ENCODE data around the gene MYL6B.

Gene MYL6B

DNA sequence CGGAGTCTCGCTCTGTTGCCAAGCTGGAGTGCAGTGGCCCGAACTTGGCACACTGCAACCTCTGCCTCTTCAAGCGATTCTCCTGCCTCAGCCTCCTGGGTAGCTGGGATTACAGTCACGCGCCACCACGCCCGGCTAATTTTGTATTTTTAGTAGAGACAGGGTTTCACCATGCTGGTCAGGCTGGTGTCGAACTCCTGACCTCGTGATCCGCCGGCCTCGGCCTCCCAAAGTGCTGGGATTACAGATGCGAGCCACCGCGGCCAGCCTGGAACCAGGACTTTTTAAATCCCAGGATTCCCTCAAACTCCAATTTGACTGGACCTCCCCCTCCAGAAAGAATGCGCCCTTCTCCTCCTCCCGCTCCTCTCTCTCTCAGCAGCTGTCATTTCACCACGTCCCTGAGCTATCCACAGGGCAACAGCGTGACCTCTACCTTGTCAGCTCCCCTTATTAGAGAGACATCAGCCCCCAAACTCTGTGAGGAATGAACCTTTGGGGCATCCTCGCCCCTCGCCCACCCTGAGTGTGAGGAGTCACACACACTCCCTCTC, 22.4 kb upstream of the MYL6B start:
- peak overlapping the region; percentile 88 for H3K4me3 ChIP-seq
- no peaks in the 10 kb centered on the region; the same call in 1 of the 2 replicates for H4K20me1 ChIP-seq
- H3K27ac ChIP-seq = peak overlapping the region; percentile 85
- TF ChIP-seq Cebpa-rat (IDR thresholded peaks at IDR 0.05) = no peak
- no peaks in the 10 kb centered on the region for H3K9me3 ChIP-seq
- H3K4me1 ChIP-seq = peaks cover 56% of the 10 kb centered on the region
- H3K9ac ChIP-seq = peak overlapping the region; percentile 88
- H3K4me2 ChIP-seq = peak overlapping the region; percentile 98
- H3K27me3 ChIP-seq = no peaks in the 10 kb centered on the region
- H3K36me3 ChIP-seq = peaks cover 53% of the 10 kb centered on the region

DNA sequence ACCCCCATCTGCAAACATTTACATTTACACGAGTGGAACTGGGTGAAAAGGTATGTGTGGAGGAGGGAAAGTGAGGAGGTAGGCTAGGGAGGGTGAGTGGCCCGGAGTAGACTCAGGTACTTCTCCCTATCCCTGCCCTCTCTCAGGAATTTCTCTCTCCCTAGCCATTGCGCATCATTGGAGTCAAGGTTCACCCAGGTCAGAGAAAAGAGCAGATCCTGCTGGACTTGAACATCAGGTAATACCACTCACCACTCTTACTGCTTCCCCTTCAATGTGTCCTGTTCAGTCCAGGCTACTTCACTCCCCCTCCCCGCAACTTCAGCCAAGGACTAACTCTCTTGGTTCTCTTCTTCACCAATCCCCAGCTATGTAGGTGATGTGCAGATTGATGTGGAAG, 21.5 kb upstream of the MYL6B start:
- no peaks in the 10 kb centered on the region; the same call in 1 of the 2 replicates for H4K20me1 ChIP-seq
- H3K9me3 ChIP-seq = no peaks in the 10 kb centered on the region
- H3K4me3 ChIP-seq = no peak overlapping the region
- peak overlapping the region; percentile 88 for H3K9ac ChIP-seq
- H3K27ac ChIP-seq = peak overlapping the region; percentile 85; the same call in 1 of the 2 replicates
- H3K4me2 ChIP-seq = peak overlapping the region; percentile 98
- no peak for TF ChIP-seq Cebpa-rat (IDR thresholded peaks at IDR 0.05)
- H3K27me3 ChIP-seq = no peaks in the 10 kb centered on the region
- peaks cover 58% of the 10 kb centered on the region for H3K36me3 ChIP-seq
- H3K4me1 ChIP-seq = peaks cover 47% of the 10 kb centered on the region

DNA sequence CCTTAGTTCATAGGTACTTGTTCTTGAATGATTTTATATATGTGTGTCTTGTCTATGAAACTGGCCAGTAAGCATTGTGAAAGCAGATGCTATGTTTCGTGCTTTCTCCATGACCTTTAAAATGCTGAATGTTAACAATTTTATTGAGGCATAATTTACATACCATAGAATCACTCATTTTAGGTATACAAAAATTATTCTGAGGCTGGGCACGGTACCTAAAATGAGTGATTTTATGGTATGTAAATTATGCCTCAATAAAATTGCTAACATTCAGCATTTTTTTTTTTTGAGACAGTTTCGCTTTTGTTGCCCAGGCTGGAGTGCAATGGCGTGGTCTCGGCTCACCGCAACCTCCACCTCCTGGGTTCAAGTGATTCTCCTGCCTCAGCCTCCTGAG, 17.5 kb upstream of the MYL6B start:
- Histone ChIP-seq H3K4me2 (no peak overlapping the region), H4K20me1 (no peaks in the 10 kb centered on the region; the same call in 1 of the 2 replicates), H3K9me3 (no peaks in the 10 kb centered on the region), H3K27me3 (no peaks in the 10 kb centered on the region), H3K4me3 (no peak overlapping the region), H3K36me3 (peaks cover 98% of the 10 kb centered on the region), H3K9ac (no peak overlapping the region), H3K27ac (no peak overlapping the region), H3K4me1 (peaks cover 24% of the 10 kb centered on the region)
- no peak for TF ChIP-seq Cebpa-rat (IDR thresholded peaks at IDR 0.05)

DNA sequence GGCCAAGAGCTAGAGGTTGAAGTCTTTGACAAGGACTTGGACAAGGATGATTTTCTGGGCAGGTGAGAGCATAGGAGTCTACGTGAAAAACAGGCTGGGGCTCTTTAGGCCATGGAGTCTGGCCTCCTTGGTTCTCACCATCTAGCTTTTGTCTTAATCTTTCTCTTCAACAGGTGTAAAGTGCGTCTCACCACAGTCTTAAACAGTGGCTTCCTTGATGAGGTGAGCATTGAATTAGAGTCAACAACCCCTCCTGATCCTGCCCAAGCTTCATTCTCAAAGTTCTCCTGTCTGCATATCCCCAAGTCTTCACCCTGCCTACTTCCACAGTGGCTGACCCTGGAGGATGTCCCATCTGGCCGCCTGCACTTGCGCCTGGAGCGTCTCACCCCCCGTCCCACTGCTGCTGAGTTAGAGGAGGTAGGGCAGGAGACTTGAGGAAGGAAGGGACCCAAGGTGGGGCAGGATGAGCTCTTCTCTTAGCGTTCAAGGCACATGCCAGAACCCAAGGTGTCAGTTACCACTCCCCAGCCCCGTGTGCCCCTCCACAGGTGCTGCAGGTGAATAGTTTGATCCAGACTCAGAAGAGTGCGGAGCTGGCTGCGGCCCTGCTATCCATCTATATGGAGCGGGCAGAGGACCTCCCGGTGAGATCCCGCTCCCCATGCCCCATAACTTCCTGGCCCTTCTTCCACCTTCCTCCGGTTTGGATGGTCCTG, 14.4 kb upstream of the MYL6B start:
- no peak for TF ChIP-seq Cebpa-rat (IDR thresholded peaks at IDR 0.05)
- Histone ChIP-seq H3K9ac (no peak overlapping the region), H3K27me3 (no peaks in the 10 kb centered on the region), H3K9me3 (no peaks in the 10 kb centered on the region), H3K36me3 (peaks cover 100% of the 10 kb centered on the region), H3K4me3 (no peak overlapping the region), H3K27ac (no peak overlapping the region), H3K4me1 (no peaks in the 10 kb centered on the region), H3K4me2 (no peak overlapping the region), H4K20me1 (no peaks in the 10 kb centered on the region)

DNA sequence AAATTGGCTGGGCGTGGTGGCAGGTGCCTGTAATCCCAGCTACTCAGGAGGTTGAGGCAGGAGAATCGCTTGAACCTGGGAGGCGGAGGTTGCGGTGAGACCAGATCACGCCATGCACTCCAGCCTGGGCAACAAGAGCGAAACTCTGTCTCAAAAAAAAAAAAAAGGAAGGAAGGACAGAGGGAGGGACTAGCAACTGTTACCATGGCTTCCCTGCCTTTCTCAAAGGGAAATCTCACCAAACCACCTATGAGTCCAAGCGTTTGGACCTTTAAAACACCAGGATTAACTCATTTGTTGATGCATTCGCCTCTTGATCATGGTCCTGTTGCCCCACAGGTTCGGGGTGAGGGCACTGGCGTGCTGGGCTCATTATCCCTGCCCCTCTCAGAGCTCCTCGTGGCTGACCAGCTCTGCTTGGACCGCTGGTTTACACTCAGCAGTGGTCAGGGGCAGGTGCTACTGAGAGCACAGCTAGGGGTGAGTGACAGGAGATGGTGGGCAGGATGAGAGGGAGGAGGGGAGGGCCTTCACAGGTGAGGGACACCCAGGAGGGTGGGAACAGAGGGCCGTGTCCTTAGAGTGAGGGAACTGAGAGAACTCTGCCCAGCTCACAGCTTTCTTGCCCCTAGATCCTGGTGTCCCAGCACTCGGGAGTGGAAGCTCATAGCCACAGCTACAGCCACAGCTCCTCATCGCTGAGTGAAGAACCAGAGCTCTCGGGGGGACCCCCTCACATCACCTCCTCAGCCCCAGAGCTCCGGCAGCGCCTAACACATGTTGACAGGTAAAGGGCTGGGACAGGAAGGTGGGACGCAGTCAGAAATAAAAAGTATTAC, 10.2 kb upstream of the MYL6B start:
- H3K36me3 ChIP-seq = peaks cover 86% of the 10 kb centered on the region
- TF ChIP-seq Cebpa-rat (IDR thresholded peaks at IDR 0.05) = no peak
- H3K27me3 ChIP-seq = no peaks in the 10 kb centered on the region
- H3K27ac ChIP-seq = no peak overlapping the region
- no peaks in the 10 kb centered on the region for H4K20me1 ChIP-seq
- H3K4me3 ChIP-seq = no peak overlapping the region
- H3K9me3 ChIP-seq = no peaks in the 10 kb centered on the region
- no peak overlapping the region for H3K9ac ChIP-seq
- H3K4me1 ChIP-seq = no peaks in the 10 kb centered on the region
- H3K4me2 ChIP-seq = no peak overlapping the region

DNA sequence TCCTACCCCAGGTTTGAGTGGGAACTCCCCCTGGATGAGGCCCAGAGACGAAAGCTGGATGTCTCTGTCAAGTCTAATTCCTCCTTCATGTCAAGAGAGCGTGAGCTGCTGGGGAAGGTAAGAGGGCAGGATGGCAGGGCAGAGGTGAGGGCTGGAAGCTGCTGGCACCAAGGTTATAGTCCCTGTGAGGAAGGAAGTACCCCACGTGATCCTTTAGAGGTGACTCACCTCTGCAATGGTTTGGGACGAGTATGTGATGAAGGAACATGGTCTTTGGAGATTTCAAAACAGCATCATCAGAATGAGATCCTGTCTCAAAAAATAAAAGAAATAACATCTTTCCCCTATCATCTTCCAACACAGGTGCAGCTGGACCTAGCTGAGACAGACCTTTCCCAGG, 9.2 kb upstream of the MYL6B start:
- no peak overlapping the region for H3K27ac ChIP-seq
- H3K4me2 ChIP-seq = no peak overlapping the region
- H3K9ac ChIP-seq = no peak overlapping the region
- H3K9me3 ChIP-seq = no peaks in the 10 kb centered on the region
- peaks cover 75% of the 10 kb centered on the region for H3K36me3 ChIP-seq
- no peaks in the 10 kb centered on the region for H3K4me1 ChIP-seq
- H4K20me1 ChIP-seq = no peaks in the 10 kb centered on the region
- no peak for TF ChIP-seq Cebpa-rat (IDR thresholded peaks at IDR 0.05)
- H3K27me3 ChIP-seq = no peaks in the 10 kb centered on the region
- no peak overlapping the region for H3K4me3 ChIP-seq

DNA sequence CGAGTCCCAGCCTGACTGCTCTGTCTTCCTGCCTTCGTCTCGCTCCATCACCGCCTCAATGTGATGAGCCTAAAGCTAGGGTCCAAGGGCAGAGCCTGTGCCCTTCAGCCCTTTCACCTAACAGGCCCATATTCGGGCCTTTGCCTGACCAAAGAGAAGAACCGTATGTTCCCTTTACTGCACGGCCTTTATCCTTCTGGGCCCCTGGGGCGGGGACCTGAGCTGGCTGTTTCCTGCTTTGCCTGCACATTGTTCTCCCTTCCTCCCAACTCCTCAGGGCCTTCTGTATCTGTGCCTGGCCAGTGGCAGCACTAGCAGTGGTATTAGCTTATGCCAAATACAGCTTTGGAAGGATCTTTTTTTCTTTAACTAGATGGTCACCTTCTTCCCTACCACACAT, 8.5 kb upstream of the MYL6B start:
- H3K27ac ChIP-seq = no peak overlapping the region
- no peak overlapping the region for H3K4me2 ChIP-seq
- no peaks in the 10 kb centered on the region for H3K4me1 ChIP-seq
- no peaks in the 10 kb centered on the region for H3K27me3 ChIP-seq
- H3K9me3 ChIP-seq = no peaks in the 10 kb centered on the region
- H3K36me3 ChIP-seq = peaks cover 68% of the 10 kb centered on the region
- H3K9ac ChIP-seq = 0 out of 2 replicates have a peak overlapping the region, but pooled peaks have one; percentile 21
- H3K4me3 ChIP-seq = no peak overlapping the region
- no peaks in the 10 kb centered on the region for H4K20me1 ChIP-seq
- no peak for TF ChIP-seq Cebpa-rat (IDR thresholded peaks at IDR 0.05)

DNA sequence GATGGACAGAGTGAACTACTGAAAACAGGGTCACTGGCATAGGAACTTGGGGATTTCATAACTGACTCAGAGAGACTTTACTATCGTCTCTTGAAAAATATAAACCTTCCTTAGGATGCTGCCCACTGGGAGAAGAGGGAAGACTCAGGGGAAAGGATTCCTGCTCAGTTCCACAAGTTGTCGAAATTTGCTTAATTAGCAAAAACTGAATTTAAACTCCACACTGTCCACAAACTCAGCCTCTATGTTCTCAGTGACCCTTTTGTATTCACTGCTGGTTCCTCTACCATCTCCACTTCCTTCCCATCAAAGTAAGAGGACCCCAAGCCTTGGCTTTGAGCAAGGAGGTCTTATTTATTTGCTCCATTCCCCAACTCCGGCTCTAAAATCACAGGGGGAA, 7.2 kb upstream of the MYL6B start:
- Histone ChIP-seq H3K9ac (no peak overlapping the region), H3K4me3 (no peak overlapping the region), H3K27ac (no peak overlapping the region), H3K27me3 (no peaks in the 10 kb centered on the region), H3K9me3 (no peaks in the 10 kb centered on the region), H3K4me2 (no peak overlapping the region), H3K36me3 (peaks cover 61% of the 10 kb centered on the region), H3K4me1 (no peaks in the 10 kb centered on the region), H4K20me1 (no peaks in the 10 kb centered on the region)
- no peak for TF ChIP-seq Cebpa-rat (IDR thresholded peaks at IDR 0.05)

DNA sequence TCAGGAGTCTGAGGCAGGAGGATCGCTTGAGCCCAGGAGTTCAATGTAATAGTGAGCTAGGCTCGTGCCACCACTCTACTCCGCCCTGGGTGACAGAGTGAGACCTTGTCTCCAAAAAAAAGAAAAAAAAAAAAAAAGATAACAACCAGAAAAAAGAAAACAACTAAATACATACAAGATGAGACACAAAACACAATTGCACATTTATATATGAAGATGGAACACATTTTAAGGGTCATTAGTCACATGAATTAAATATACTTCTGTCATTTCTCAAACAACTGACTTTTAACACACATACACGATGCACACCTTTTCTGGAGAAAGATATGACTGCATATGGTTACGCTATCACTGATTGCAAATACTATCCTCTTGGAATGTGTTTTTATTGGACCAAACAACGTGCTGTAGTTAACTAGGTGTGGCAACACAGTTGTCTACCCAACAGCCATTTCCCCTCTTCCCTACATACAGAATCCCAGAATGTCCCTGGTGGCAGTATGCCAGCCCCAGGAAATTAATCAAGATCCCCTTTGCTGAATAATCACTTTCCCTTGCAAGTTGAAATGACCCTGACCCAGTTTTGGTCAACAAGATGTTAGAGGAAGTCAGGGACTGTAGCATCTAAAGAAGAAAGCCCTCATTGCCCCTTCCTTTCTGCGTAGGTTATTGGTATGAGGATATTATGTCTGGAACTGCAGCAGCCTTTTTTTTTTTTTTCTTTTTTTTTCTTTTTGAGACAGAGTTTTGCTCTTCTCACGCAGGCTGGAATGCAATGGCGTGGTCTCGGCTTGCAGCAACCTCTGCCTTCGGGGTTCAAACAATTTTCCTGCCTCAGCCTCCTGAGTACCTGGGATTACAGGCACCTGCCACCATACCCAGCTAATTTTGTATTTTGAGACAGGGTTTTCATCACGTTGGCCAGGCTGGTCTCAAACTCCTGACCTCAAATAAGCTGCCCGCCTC, 5.6 kb upstream of the MYL6B start:
- Histone ChIP-seq H3K36me3 (peaks cover 45% of the 10 kb centered on the region), H3K4me3 (no peak overlapping the region), H3K4me1 (peaks cover 8% of the 10 kb centered on the region), H3K27me3 (no peaks in the 10 kb centered on the region), H3K9me3 (no peaks in the 10 kb centered on the region), H3K27ac (no peak overlapping the region), H3K9ac (no peak overlapping the region), H4K20me1 (no peaks in the 10 kb centered on the region), H3K4me2 (no peak overlapping the region)
- no peak for TF ChIP-seq Cebpa-rat (IDR thresholded peaks at IDR 0.05)

All from BLaER1 (cell line).